ENCODE measurements around the gene RGMA.

GRCh38 chr15:93107646-93108045 is 18.6 kb upstream of the RGMA start:
- TF ChIP-seq POLR2A (IDR thresholded peaks at IDR 0.05; ENCODE audit: extremely low read depth, insufficient read length): no peak
- TF ChIP-seq, protein P1, sequence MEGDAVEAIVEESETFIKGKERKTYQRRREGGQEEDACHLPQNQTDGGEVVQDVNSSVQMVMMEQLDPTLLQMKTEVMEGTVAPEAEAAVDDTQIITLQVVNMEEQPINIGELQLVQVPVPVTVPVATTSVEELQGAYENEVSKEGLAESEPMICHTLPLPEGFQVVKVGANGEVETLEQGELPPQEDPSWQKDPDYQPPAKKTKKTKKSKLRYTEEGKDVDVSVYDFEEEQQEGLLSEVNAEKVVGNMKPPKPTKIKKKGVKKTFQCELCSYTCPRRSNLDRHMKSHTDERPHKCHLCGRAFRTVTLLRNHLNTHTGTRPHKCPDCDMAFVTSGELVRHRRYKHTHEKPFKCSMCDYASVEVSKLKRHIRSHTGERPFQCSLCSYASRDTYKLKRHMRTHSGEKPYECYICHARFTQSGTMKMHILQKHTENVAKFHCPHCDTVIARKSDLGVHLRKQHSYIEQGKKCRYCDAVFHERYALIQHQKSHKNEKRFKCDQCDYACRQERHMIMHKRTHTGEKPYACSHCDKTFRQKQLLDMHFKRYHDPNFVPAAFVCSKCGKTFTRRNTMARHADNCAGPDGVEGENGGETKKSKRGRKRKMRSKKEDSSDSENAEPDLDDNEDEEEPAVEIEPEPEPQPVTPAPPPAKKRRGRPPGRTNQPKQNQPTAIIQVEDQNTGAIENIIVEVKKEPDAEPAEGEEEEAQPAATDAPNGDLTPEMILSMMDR (IDR thresholded peaks at IDR 0.05; ENCODE audit: low read depth, low read length): no peak
- TF ChIP-seq, protein P2, sequence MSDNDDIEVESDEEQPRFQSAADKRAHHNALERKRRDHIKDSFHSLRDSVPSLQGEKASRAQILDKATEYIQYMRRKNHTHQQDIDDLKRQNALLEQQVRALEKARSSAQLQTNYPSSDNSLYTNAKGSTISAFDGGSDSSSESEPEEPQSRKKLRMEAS (IDR thresholded peaks at IDR 0.05; ENCODE audit: low read depth, low read length): no peak
- TF ChIP-seq MYC (IDR thresholded peaks at IDR 0.05; ENCODE audit: low read depth, low read length): no peak
